Sigmoid colon (tissue), 3 donors: ENCODE results near the gene MAPKAP1.

Experiments used
- CTCF ChIP-seq, 4 experiments: fragments of 450-650 bp in 3 of 4; fragments of 200-600 bp in 1 of 4; IDR thresholded peaks; one replicate each; pipeline ENCODE4 v1.5.1; 2016 to 2019; ENCODE audit warnings: antibody characterized with exemption in 4 of 4, mild to moderate bottlenecking in 3 of 4, moderate library complexity in 2 of 4
- POLR2A ChIP-seq, 2 donors: fragments of 450-650 bp; IDR thresholded peaks; one replicate each; pipeline ENCODE4 v1.6.1; 2016; ENCODE audit warnings: antibody characterized with exemption in 2 of 2, mild to moderate bottlenecking in 2 of 2, moderate library complexity in 2 of 2

- TF ChIP-seq CTCF (IDR thresholded peaks at IDR 0.05), result no peak
- TF ChIP-seq POLR2A (IDR thresholded peaks at IDR 0.05), result no peak
Observed at GRCh38 chr9:125587819-125588460, 119.1 kb downstream of the MAPKAP1 start.
